ENCODE measurements around the gene DENND2C.

Gene DENND2C

DNA sequence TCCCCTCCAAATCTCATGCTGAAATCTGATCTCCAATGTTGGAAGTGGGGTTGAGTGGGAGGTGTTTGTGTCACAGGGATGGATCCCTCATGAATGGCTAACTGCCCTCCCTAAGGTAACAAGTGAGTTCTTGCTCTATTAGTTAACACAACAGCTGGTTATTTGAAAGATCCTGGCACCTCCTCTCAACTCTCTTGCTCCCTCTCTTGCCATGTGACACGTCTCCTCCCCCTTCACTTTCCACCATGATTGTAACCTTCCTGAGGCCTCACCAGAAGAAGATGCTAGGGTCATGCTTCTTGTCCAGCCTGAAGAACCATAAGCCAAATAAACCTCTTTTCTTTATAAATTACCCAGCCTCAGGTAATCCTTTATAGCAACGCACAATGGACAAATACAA lies 28.5 kb downstream of the DENND2C start:
- no peak overlapping the region for H3K9ac ChIP-seq
- no peaks in the 10 kb centered on the region for H4K20me1 ChIP-seq (ENCODE audit: insufficient read depth)
- H3K4me3 ChIP-seq (IDR thresholded peaks at IDR 0.05; ENCODE audit: insufficient read depth, low read depth, low read length), result no peak overlapping the region
- no peak overlapping the region for H3K27ac ChIP-seq
- H3K4me2 ChIP-seq, result no peak overlapping the region
- no peak overlapping the region for H2AFZ ChIP-seq (ENCODE audit: low read depth)
- TF ChIP-seq, protein P1, sequence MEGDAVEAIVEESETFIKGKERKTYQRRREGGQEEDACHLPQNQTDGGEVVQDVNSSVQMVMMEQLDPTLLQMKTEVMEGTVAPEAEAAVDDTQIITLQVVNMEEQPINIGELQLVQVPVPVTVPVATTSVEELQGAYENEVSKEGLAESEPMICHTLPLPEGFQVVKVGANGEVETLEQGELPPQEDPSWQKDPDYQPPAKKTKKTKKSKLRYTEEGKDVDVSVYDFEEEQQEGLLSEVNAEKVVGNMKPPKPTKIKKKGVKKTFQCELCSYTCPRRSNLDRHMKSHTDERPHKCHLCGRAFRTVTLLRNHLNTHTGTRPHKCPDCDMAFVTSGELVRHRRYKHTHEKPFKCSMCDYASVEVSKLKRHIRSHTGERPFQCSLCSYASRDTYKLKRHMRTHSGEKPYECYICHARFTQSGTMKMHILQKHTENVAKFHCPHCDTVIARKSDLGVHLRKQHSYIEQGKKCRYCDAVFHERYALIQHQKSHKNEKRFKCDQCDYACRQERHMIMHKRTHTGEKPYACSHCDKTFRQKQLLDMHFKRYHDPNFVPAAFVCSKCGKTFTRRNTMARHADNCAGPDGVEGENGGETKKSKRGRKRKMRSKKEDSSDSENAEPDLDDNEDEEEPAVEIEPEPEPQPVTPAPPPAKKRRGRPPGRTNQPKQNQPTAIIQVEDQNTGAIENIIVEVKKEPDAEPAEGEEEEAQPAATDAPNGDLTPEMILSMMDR (conservative IDR thresholded peaks at IDR 0.05; ENCODE audit: low read depth, low read length), result no peak
- H3K4me1 ChIP-seq (ENCODE audit: low read depth, poor library complexity, severe bottlenecking), result no peaks in the 10 kb centered on the region
- H3K79me2 ChIP-seq (ENCODE audit: insufficient read depth, low read depth), result no peaks in the 10 kb centered on the region
- no peaks in the 10 kb centered on the region for H3K27me3 ChIP-seq (ENCODE audit: insufficient read depth, low read depth)
- no peaks in the 10 kb centered on the region for H3K36me3 ChIP-seq (ENCODE audit: insufficient read depth)

DNA sequence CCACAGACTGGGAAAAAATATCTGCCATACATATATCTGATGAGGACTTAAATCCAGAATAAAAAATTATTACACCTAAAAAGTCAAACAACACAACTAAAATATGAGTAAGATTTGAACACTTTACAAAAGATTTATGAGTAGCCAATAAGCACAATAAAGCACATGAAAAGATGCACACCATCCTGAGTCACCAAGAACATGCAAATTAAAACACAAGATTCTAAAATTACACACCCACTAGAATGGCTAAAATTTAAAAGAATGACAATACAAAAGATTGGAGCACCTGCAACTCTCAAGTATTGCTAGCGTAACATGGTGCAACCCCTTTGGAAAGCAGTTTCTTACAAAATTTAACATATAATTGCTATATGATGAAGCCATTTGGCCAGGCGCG lies 30.9 kb downstream of the DENND2C start:
- Histone ChIP-seq H4K20me1 (ENCODE audit: insufficient read depth) (no peaks in the 10 kb centered on the region), H3K9ac (no peak overlapping the region), H3K4me1 (ENCODE audit: low read depth, poor library complexity, severe bottlenecking) (peaks cover 3% of the 10 kb centered on the region), H3K27ac (no peak overlapping the region), H3K79me2 (ENCODE audit: insufficient read depth, low read depth) (no peaks in the 10 kb centered on the region), H3K4me2 (no peak overlapping the region), H2AFZ (ENCODE audit: low read depth) (no peak overlapping the region), H3K4me3 (IDR thresholded peaks at IDR 0.05; ENCODE audit: insufficient read depth, low read depth, low read length) (no peak overlapping the region), H3K27me3 (ENCODE audit: insufficient read depth, low read depth) (no peaks in the 10 kb centered on the region), H3K36me3 (ENCODE audit: insufficient read depth) (no peaks in the 10 kb centered on the region)
- TF ChIP-seq, protein P1 (conservative IDR thresholded peaks at IDR 0.05; ENCODE audit: low read depth, low read length), result no peak

DNA sequence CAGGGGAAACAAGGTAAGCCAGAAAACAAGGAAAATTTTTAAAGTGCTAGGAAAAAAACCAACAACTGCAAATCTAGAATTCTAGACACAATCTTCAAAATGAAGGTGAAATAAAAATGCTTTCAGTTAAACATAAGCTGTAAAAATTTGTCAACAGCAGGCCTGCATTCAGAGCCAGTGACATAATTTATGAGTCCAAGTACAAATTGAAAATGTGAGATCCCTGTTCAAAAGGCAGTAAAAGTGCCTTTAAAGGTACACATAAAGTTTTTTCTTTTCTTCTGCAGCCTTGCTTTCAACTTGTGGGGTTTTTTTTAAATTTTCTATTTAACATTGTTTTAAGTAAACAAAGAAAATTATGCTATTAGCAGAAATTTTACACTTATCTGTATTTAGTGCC lies 37.4 kb downstream of the DENND2C start:
- Histone ChIP-seq H3K36me3 (ENCODE audit: insufficient read depth) (no peaks in the 10 kb centered on the region), H2AFZ (ENCODE audit: low read depth) (no peak overlapping the region), H3K4me3 (IDR thresholded peaks at IDR 0.05; ENCODE audit: insufficient read depth, low read depth, low read length) (no peak overlapping the region), H3K27me3 (ENCODE audit: insufficient read depth, low read depth) (no peaks in the 10 kb centered on the region), H3K4me1 (ENCODE audit: low read depth, poor library complexity, severe bottlenecking) (peaks cover 3% of the 10 kb centered on the region), H3K4me2 (no peak overlapping the region), H3K27ac (no peak overlapping the region), H3K79me2 (ENCODE audit: insufficient read depth, low read depth) (no peaks in the 10 kb centered on the region), H4K20me1 (ENCODE audit: insufficient read depth) (no peaks in the 10 kb centered on the region), H3K9ac (no peak overlapping the region)
- TF ChIP-seq, protein P1 (conservative IDR thresholded peaks at IDR 0.05; ENCODE audit: low read depth, low read length), result no peak

DNA sequence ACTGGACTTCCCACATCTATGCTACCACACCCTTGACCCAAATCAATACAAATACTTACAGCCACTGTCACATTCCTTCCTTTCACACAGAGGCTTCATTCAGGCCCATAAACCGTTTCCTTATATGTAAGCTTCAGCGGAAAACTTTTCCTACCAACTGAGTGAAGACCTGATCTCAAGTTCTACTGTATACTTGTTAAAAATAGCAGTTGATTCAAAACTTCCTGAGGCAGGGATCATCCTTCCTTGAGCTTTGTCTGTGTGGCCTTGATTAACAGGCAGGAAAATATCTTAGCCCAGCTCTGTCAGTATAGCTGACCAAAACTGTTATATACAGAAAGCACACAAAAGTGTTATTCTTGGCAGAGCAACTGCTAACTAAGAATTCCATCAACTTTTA lies 42.7 kb downstream of the DENND2C start:
- TF ChIP-seq, protein P1 (conservative IDR thresholded peaks at IDR 0.05; ENCODE audit: low read depth, low read length), result no peak
- no peak overlapping the region for H2AFZ ChIP-seq (ENCODE audit: low read depth)
- H3K4me2 ChIP-seq, result no peak overlapping the region
- no peak overlapping the region for H3K4me3 ChIP-seq (IDR thresholded peaks at IDR 0.05; ENCODE audit: insufficient read depth, low read depth, low read length)
- H3K27ac ChIP-seq, result no peak overlapping the region
- no peaks in the 10 kb centered on the region for H3K4me1 ChIP-seq (ENCODE audit: low read depth, poor library complexity, severe bottlenecking)
- no peaks in the 10 kb centered on the region for H4K20me1 ChIP-seq (ENCODE audit: insufficient read depth)
- H3K36me3 ChIP-seq (ENCODE audit: insufficient read depth), result no peaks in the 10 kb centered on the region
- no peak overlapping the region for H3K9ac ChIP-seq
- no peaks in the 10 kb centered on the region for H3K79me2 ChIP-seq (ENCODE audit: insufficient read depth, low read depth)
- H3K27me3 ChIP-seq (ENCODE audit: insufficient read depth, low read depth), result no peaks in the 10 kb centered on the region

Data from KMS-11 (cell line).